Measurements from ENCODE around the gene FAM98B.

FAM98B gene

DNA sequence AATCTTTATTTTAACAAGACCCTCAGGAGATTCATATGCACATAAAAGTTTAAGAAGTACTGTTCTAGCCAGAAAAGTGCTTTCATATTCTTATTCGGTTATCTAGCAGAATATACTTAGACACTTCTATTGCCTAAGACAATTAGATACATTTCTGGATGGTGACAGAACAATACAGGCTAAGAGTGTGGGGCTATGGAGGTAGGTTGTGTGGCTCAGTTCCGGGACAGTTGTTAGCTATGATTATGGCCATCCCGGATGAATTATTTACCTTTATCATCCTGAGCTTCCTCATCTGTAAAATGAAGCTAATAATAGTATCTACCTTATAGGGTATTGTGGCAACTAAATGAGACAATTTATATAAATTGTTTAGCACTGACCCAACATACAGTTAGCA is 6.6 kb downstream of the FAM98B start:
- no peaks in the 10 kb centered on the region for H3K27me3 ChIP-seq (ENCODE audit: control insufficient read depth, insufficient read depth, low read length, poor library complexity, severe bottlenecking)
- no peak overlapping the region for H3K27ac ChIP-seq (ENCODE audit: insufficient read depth, low read depth, low read length, poor library complexity, severe bottlenecking)
- no peaks in the 10 kb centered on the region for H3K9me3 ChIP-seq (ENCODE audit: control insufficient read depth, low read length)
- no peak overlapping the region for H3K4me3 ChIP-seq (ENCODE audit: insufficient read depth, low read depth, low read length)
- no peaks in the 10 kb centered on the region for H3K36me3 ChIP-seq (ENCODE audit: control insufficient read depth, insufficient read depth, low read length)
- H3K4me1 ChIP-seq (ENCODE audit: control insufficient read depth, insufficient read depth, low read length): no peaks in the 10 kb centered on the region
- WGBS, 2 experiments: 83 to 93% methylated on average over 1 to 3 of the region's 3 CpGs

DNA sequence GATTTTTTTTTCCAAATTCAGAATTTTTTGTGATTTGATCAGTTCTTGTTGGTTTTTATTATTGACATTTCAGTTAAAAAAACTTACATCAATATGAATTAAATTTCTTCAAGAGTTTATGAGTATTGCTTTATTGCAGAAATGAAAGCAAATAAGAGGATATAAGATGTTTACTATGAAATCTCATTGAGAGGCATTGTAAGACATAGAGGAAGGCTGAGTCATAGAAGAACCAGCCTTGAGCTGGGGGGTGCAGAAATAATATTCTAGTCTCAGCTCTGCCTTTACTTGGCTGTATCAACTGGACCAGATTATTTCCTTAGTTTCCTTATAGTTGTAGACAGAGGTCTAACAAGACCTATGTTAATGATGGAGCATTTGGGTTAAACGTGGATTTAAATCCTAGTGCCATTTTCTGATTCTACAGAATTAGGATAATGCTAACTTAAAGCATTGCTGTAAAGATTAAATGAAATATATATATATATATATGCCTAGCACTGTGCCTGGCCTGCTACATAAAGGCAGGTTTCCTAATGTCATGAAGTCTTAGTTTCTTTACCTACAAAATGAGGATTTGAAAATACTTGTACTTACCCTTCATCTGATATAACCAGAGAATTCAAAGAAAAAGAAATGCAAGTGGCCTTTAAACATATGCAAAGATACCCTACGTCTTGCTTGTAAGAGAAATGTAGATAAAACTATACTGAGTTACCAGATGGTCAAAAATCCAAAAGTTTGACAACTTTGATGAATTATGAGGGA is 7.3 kb downstream of the FAM98B start:
- Histone ChIP-seq H3K27ac (ENCODE audit: insufficient read depth, low read depth, low read length, poor library complexity, severe bottlenecking) (no peak overlapping the region), H3K27me3 (ENCODE audit: control insufficient read depth, insufficient read depth, low read length, poor library complexity, severe bottlenecking) (no peaks in the 10 kb centered on the region), H3K36me3 (ENCODE audit: control insufficient read depth, insufficient read depth, low read length) (no peaks in the 10 kb centered on the region), H3K9me3 (ENCODE audit: control insufficient read depth, low read length) (no peaks in the 10 kb centered on the region), H3K4me1 (ENCODE audit: control insufficient read depth, insufficient read depth, low read length) (no peaks in the 10 kb centered on the region), H3K4me3 (ENCODE audit: insufficient read depth, low read depth, low read length) (no peak overlapping the region)
- 84 to 95% methylated on average over 2 of the region's 2 CpGs for WGBS, 2 experiments

DNA sequence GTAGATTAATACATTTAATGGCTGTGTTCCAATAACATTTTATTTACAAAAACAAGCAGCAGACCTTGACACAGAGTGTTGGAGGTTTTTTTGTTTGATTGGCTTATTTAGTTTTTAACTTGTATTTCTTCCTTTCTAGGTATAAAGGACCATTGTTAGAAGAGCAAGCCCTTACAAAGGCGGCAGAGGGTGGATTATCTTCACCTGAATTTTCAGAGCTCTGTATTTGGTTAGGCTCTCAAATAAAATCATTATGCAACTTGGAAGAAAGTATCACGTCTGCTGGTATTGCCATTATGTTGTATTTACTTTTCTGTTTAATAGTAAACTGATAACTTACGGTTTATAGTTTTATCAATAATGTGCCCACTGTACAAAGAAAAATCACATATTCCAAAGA is 10.0 kb downstream of the FAM98B start:
- Histone ChIP-seq H3K4me1 (ENCODE audit: control insufficient read depth, insufficient read depth, low read length) (no peaks in the 10 kb centered on the region), H3K9me3 (ENCODE audit: control insufficient read depth, low read length) (no peaks in the 10 kb centered on the region), H3K4me3 (ENCODE audit: insufficient read depth, low read depth, low read length) (no peak overlapping the region), H3K36me3 (ENCODE audit: control insufficient read depth, insufficient read depth, low read length) (peaks cover 4% of the 10 kb centered on the region), H3K27ac (ENCODE audit: insufficient read depth, low read depth, low read length, poor library complexity, severe bottlenecking) (no peak overlapping the region), H3K27me3 (ENCODE audit: control insufficient read depth, insufficient read depth, low read length, poor library complexity, severe bottlenecking) (no peaks in the 10 kb centered on the region)
- WGBS, 2 experiments: 92 to 93% methylated on average over 2 of the region's 3 CpGs

DNA sequence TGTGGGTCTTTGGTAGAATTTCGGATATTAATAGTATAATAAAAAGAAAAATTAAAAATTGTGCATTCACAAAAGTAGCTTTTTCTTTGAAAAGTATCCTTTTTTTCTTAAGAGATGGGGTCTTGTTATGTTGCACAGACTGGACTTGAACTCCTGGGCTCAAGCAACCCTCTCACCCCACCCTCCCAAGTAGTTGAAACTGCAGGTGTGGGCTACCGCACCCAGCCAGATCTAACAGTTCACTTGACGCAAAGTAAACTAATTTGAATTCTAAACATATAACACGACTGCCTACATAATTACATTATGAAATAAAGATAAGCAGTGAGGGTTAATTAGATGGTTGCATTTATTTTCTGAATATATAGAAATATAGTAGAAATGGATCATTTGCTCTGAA is 10.7 kb downstream of the FAM98B start:
- H3K27ac ChIP-seq (ENCODE audit: insufficient read depth, low read depth, low read length, poor library complexity, severe bottlenecking): no peak overlapping the region
- 67 to 100% methylated on average over 1 to 3 of the region's 4 CpGs for WGBS, 2 experiments

DNA sequence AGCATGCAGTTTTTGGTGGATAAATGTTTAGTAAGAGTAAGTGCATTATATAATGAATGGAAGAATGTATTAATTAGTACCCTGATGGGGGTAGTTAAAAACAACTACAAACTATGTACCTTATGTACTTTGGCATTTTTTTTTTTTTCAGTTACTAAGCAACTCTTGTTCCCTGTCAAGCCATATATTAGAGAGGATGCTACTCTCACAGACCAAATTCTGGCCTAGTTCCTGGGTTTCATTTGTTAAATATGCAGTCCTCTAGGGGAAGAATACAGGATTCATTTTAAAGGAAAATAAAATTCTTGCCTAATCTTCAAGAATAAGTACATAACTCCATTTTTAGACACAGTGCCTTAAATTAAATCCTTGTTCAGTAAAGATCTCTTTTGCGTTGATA is 16.9 kb downstream of the FAM98B start:
- Histone ChIP-seq H3K27ac (ENCODE audit: insufficient read depth, low read depth, low read length, poor library complexity, severe bottlenecking) (no peak overlapping the region), H3K4me1 (ENCODE audit: control insufficient read depth, insufficient read depth, low read length) (no peaks in the 10 kb centered on the region), H3K4me3 (ENCODE audit: insufficient read depth, low read depth, low read length) (no peak overlapping the region), H3K9me3 (ENCODE audit: control insufficient read depth, low read length) (no peaks in the 10 kb centered on the region), H3K27me3 (ENCODE audit: control insufficient read depth, insufficient read depth, low read length, poor library complexity, severe bottlenecking) (no peaks in the 10 kb centered on the region), H3K36me3 (ENCODE audit: control insufficient read depth, insufficient read depth, low read length) (peaks cover 20% of the 10 kb centered on the region)
- no CpG with 5 or more reads among the region's 1 CpG for WGBS, 2 experiments

More for the DNA sequence above, 10.7 kb downstream of the FAM98B start:
- Histone ChIP-seq H3K27me3 (ENCODE audit: control insufficient read depth, insufficient read depth, low read length, poor library complexity, severe bottlenecking) (no peaks in the 10 kb centered on the region), H3K9me3 (ENCODE audit: control insufficient read depth, low read length) (no peaks in the 10 kb centered on the region), H3K4me1 (ENCODE audit: control insufficient read depth, insufficient read depth, low read length) (no peaks in the 10 kb centered on the region), H3K4me3 (ENCODE audit: insufficient read depth, low read depth, low read length) (no peak overlapping the region), H3K36me3 (ENCODE audit: control insufficient read depth, insufficient read depth, low read length) (peaks cover 6% of the 10 kb centered on the region)

DNA sequence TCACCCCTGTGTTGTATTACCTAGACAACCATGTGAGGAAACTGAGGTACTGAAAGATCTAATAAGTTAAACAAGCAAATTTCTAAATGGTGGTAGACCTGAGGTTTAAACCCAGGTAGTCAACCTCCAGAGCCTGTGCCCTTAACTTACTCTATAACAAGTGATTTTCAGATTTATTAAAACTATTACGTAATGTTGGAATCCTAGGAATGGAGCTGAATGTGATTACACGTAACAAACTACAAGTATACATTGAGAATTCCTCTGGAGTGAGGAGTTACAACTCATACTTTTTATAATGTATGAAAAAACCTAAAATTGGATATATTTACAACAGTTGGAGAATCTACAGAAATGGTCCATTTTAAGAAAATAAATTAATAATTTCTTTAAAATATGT is 18.0 kb downstream of the FAM98B start:
- Histone ChIP-seq H3K4me3 (ENCODE audit: insufficient read depth, low read depth, low read length) (no peak overlapping the region), H3K9me3 (ENCODE audit: control insufficient read depth, low read length) (no peaks in the 10 kb centered on the region), H3K27me3 (ENCODE audit: control insufficient read depth, insufficient read depth, low read length, poor library complexity, severe bottlenecking) (no peaks in the 10 kb centered on the region), H3K27ac (ENCODE audit: insufficient read depth, low read depth, low read length, poor library complexity, severe bottlenecking) (no peak overlapping the region), H3K36me3 (ENCODE audit: control insufficient read depth, insufficient read depth, low read length) (peaks cover 20% of the 10 kb centered on the region), H3K4me1 (ENCODE audit: control insufficient read depth, insufficient read depth, low read length) (no peaks in the 10 kb centered on the region)
- WGBS, 2 experiments: 100% methylated on average over 2 of the region's 2 CpGs; no CpG with 5 or more reads in 1 of the 2 experiments

DNA sequence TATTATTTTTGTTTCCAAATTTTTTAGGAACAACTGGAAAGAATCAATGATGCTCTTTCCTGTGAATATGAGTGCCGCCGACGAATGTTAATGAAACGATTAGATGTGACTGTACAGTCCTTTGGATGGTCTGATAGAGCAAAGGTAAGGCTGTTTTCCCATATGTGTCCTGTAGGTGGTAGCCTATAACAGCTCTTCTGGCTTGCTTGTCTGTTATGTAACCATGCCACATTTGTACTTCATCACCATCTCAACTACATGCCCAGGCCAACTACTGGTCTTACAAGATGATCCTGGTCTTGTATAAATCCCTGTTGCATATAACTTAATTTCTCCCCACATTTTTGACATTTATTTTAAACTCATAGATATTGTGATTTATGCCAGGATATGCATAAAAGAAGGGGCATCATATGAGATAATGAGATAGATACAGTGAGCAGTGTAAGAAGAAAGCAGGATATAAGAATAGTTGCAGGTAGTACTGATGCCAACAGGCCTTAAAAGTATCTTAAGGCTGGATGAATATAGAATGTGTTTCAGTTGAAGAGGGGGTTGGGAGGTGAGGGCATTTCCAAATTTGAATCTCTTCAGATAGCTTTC is 20.3 kb downstream of the FAM98B start:
- Histone ChIP-seq H3K36me3 (ENCODE audit: control insufficient read depth, insufficient read depth, low read length) (peaks cover 16% of the 10 kb centered on the region), H3K27ac (ENCODE audit: insufficient read depth, low read depth, low read length, poor library complexity, severe bottlenecking) (no peak overlapping the region), H3K27me3 (ENCODE audit: control insufficient read depth, insufficient read depth, low read length, poor library complexity, severe bottlenecking) (no peaks in the 10 kb centered on the region), H3K4me3 (ENCODE audit: insufficient read depth, low read depth, low read length) (no peak overlapping the region), H3K9me3 (ENCODE audit: control insufficient read depth, low read length) (no peaks in the 10 kb centered on the region), H3K4me1 (ENCODE audit: control insufficient read depth, insufficient read depth, low read length) (no peaks in the 10 kb centered on the region)
- 95 to 98% methylated on average over 4 of the region's 4 CpGs for WGBS, 2 experiments

DNA sequence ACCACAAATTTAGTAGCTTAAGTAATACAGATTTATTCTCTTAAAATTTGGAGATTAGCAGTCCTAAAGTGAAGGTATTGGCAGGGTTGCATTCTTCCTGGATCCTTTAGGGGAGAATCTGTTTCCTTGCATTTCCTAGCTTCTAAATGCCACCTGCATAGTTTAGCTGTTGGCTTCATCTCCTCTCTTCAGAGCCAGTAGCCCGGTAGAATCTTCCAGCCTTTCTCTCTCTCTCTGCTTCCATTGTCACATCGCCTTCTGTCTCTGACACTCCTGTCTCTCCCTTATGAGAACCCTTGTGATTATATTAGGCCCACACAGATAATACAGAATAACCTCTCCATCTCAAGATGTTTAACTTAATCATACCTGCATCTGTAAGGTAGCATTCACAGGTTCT is 21.4 kb downstream of the FAM98B start:
- WGBS, 2 experiments: 95% methylated on average over 2 of the region's 2 CpGs
- Histone ChIP-seq H3K4me1 (ENCODE audit: control insufficient read depth, insufficient read depth, low read length) (no peaks in the 10 kb centered on the region), H3K4me3 (ENCODE audit: insufficient read depth, low read depth, low read length) (no peak overlapping the region), H3K27me3 (ENCODE audit: control insufficient read depth, insufficient read depth, low read length, poor library complexity, severe bottlenecking) (no peaks in the 10 kb centered on the region), H3K9me3 (ENCODE audit: control insufficient read depth, low read length) (no peaks in the 10 kb centered on the region), H3K27ac (ENCODE audit: insufficient read depth, low read depth, low read length, poor library complexity, severe bottlenecking) (no peak overlapping the region), H3K36me3 (ENCODE audit: control insufficient read depth, insufficient read depth, low read length) (peaks cover 12% of the 10 kb centered on the region)

DNA sequence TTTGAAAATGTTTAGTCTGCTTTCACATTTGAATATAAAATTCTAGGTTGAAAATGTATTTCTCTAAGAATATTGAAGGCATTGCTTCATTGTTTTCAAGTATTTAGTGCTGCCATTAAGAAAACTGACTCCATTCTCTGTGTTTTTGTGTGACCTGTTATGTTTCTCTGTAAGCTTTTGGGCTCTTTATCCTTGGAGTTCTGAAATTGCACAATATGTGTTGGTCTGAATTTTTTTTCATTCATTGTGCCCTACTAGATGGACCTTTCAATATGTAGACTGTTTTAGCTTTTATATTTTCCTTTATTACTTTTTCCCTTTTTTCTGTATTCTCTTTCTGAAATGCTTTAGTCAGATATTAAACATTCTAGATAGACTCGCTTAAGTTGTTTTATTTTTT is 22.2 kb downstream of the FAM98B start:
- peaks cover 12% of the 10 kb centered on the region for H3K36me3 ChIP-seq (ENCODE audit: control insufficient read depth, insufficient read depth, low read length)
- 100% methylated on average over 1 of the region's 1 CpG; no CpG with 5 or more reads in 1 of the 2 experiments for WGBS, 2 experiments

DNA sequence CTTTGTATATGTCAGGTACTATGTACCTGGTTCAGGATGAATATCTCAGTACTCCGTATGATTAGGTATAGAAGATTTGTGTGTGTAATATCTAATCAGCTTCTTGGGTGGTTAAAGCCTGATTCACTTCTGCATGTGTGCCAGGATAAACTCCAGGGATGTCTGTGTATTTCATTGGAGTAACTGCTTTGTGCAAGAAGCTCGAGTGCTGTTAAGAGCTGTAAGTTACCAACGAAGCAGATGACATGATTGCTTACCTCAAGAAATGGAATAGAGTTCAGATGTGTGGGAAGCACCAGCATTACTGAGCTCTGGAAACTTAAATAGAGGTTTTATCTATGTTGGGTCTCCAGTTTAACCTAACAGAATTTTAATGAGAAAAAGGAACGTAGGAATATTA is 23.7 kb downstream of the FAM98B start:
- Histone ChIP-seq H3K4me3 (ENCODE audit: insufficient read depth, low read depth, low read length) (no peak overlapping the region), H3K4me1 (ENCODE audit: control insufficient read depth, insufficient read depth, low read length) (no peaks in the 10 kb centered on the region), H3K9me3 (ENCODE audit: control insufficient read depth, low read length) (no peaks in the 10 kb centered on the region), H3K27ac (ENCODE audit: insufficient read depth, low read depth, low read length, poor library complexity, severe bottlenecking) (no peak overlapping the region), H3K27me3 (ENCODE audit: control insufficient read depth, insufficient read depth, low read length, poor library complexity, severe bottlenecking) (no peaks in the 10 kb centered on the region), H3K36me3 (ENCODE audit: control insufficient read depth, insufficient read depth, low read length) (peaks cover 15% of the 10 kb centered on the region)
- 94 to 97% methylated on average over 4 of the region's 4 CpGs for WGBS, 2 experiments

More for the DNA sequence above, 22.2 kb downstream of the FAM98B start:
- no peak overlapping the region for H3K4me3 ChIP-seq (ENCODE audit: insufficient read depth, low read depth, low read length)
- H3K27me3 ChIP-seq (ENCODE audit: control insufficient read depth, insufficient read depth, low read length, poor library complexity, severe bottlenecking): no peaks in the 10 kb centered on the region
- no peaks in the 10 kb centered on the region for H3K9me3 ChIP-seq (ENCODE audit: control insufficient read depth, low read length)
- no peaks in the 10 kb centered on the region for H3K4me1 ChIP-seq (ENCODE audit: control insufficient read depth, insufficient read depth, low read length)
- H3K27ac ChIP-seq (ENCODE audit: insufficient read depth, low read depth, low read length, poor library complexity, severe bottlenecking): no peak overlapping the region
